ENCODE data around the gene COA3.

- no peak for TF ChIP-seq CTCF (IDR thresholded peaks at IDR 0.05)
- no peak for TF ChIP-seq POLR2AphosphoS5 (IDR thresholded peaks at IDR 0.05)
- no peak for TF ChIP-seq POLR2A (IDR thresholded peaks at IDR 0.05)
Measured at GRCh38 chr17:42817866-42818265, 19.4 kb upstream of the COA3 start.
